ENCODE data around the gene UBA1. TPM values are rescaled to one million over a fixed set of nuclear protein-coding genes. Genes with fewer than 3 reads are reported as not detected.

Gene UBA1
- total and polyA plus RNA-seq, 2 of the 8 experiments (the other 6 are each of a cell fraction or from before 2014, with no cell fraction given): 313 to 458 TPM

DNA sequence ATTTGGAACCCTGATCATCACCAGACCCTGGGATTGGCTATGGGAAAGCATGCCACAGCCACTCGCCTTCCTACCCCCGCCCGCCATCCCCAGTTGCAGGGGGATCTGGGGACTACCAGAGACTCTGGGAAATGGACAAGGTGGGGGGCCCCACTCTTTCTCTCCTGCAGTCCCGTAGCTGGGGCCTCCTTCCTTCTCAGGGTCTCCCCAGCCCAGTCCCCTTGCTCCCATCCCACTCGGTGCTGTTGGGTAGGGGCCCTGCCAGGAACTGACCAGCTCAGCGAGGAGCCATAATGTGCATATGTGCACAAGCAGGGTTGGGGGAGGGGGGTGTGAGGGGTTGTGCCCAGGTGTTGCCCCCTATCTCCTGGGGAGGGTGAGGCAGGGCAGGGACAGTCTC lies 35.8 kb downstream of the UBA1 start:
- FAIRE-seq (no peak), DNase-seq (ENCODE audit: low read depth in 1 of 2, low spot score in 2 of 2) (no peak)
- Histone ChIP-seq H3K18ac (ENCODE audit: extremely low read depth, low read length) (no peak overlapping the region), H3K36me3 (ENCODE audit: control insufficient read depth in 2 of 4, insufficient read depth in 4 of 4, low read length in 3 of 4) (peaks cover 4 to 42% (median 30%) of the 10 kb centered on the region in 4 experiments; a peak in 7 of 8 replicates), H4K91ac (replicated peaks; ENCODE audit: insufficient read length, low read length) (no peak overlapping the region), H3K4me1 (replicated peaks in 1 of 4; ENCODE audit: control insufficient read depth in 3 of 4, insufficient read depth in 4 of 4, low read length in 3 of 4) (peaks cover 0 to 7% (median 5%) of the 10 kb centered on the region in 4 experiments; a peak in 4 of 7 replicates), H3K27ac (ENCODE audit: low read depth, low read length) (no peak overlapping the region), H2BK12ac (ENCODE audit: low read depth, low read length) (no peak overlapping the region), H3K4me3 (ENCODE audit: extremely low read depth in 1 of 4, insufficient read depth in 2 of 4, low read depth in 3 of 4, low read length in 4 of 4) (no peak overlapping the region), H2AK5ac (ENCODE audit: low read depth, low read length) (no peak overlapping the region), H3K79me1 (ENCODE audit: low read depth, low read length) (no peaks in the 10 kb centered on the region), H4K5ac (ENCODE audit: insufficient read length, low read depth, low read length) (no peak overlapping the region), H2BK5ac (ENCODE audit: low read depth, low read length) (no peak overlapping the region), H3K4ac (replicated peaks; ENCODE audit: insufficient read length, low read depth, low read length) (no peak overlapping the region), H4K20me1 (replicated peaks in 1 of 2; ENCODE audit: control insufficient read depth in 1 of 2, insufficient read depth in 2 of 2, low read length in 2 of 2) (no peaks in the 10 kb centered on the region), H3K4me2 (ENCODE audit: insufficient read depth in 1 of 2, low read depth in 2 of 2, low read length in 2 of 2) (no peak overlapping the region), H2AFZ (ENCODE audit: low read length) (no peak overlapping the region), H3K9me3 (ENCODE audit: insufficient read depth in 2 of 2, low read depth in 1 of 2, low read length in 1 of 2) (no peaks in the 10 kb centered on the region), H3K23ac (ENCODE audit: insufficient read length) (no peak overlapping the region), H3K27me3 (replicated peaks in 1 of 4; ENCODE audit: control insufficient read depth in 3 of 4, extremely low read depth in 1 of 4, insufficient read depth in 3 of 4, low read length in 3 of 4) (no peaks in the 10 kb centered on the region), H3K56ac (replicated peaks; ENCODE audit: insufficient read length, low read depth, low read length) (no peak overlapping the region), H3K79me2 (ENCODE audit: control insufficient read depth in 1 of 2, insufficient read depth in 2 of 2, low read length in 2 of 2) (peaks cover 0 to 8% of the 10 kb centered on the region in 2 experiments; a peak in 2 of 4 replicates), H2BK15ac (ENCODE audit: low read length) (no peak overlapping the region), H3K9ac (replicated peaks in 1 of 4; ENCODE audit: extremely low read depth in 1 of 4, low read depth in 3 of 4, low read length in 3 of 4) (no peak overlapping the region), H2BK120ac (replicated peaks; ENCODE audit: low read depth, low read length) (no peak overlapping the region), H2BK20ac (ENCODE audit: low read length) (no peak overlapping the region), H3K23me2 (ENCODE audit: low read depth, low read length) (no peaks in the 10 kb centered on the region), H4K8ac (ENCODE audit: extremely low read depth, insufficient read depth, low read length) (no peak overlapping the region), H3K14ac (ENCODE audit: insufficient read length) (no peak overlapping the region)
- 100% methylated on average over 2 of the region's 6 CpGs; no CpG with 5 or more reads in 1 of the 2 experiments for WGBS, 2 experiments (ENCODE audit: extremely low coverage in 1 of 2, insufficient coverage in 1 of 2, insufficient read length in 1 of 2, insufficient replicate concordance in 2 of 2, low coverage in 1 of 2, low lambda C conversion rate in 2 of 2, missing lambda C conversion rate in 1 of 2)
- ChIA-PET CTCF (ENCODE audit: partially characterized antibody) (interaction anchor here (1.0 to 1.1 kb wide), 2 partner anchors 14 to 155 kb away, joined by 3 read pairs; no protein-coding TSS in a partner anchor), POLR2A (ENCODE audit: partially characterized antibody) (interaction anchor here (1.0 to 1.4 kb wide), 6 partner anchors 11 to 45 kb away, joined by 3 read pairs; partner anchors contain the start of gene CDK16)
- TF ChIP-seq FOSL1 (IDR thresholded peaks at IDR 0.05; ENCODE audit: insufficient read depth, low read depth, low read length): no peak
- no peak for TF ChIP-seq PHF8 (conservative IDR thresholded peaks at IDR 0.05; ENCODE audit: low read depth, low read length)
- TF ChIP-seq ZNF274 (IDR thresholded peaks at IDR 0.05; ENCODE audit: borderline replicate concordance, extremely low read depth, low read length): no peak
- TF ChIP-seq TBP (IDR thresholded peaks at IDR 0.05; ENCODE audit: low read depth, low read length): no peak
- no peak for TF ChIP-seq GABPA (IDR thresholded peaks at IDR 0.05; ENCODE audit: borderline replicate concordance, insufficient read depth, low read length)
- no peak for TF ChIP-seq CBX5 (IDR thresholded peaks at IDR 0.05; ENCODE audit: low read depth, low read length)
- no peak for TF ChIP-seq YY1 (IDR thresholded peaks at IDR 0.05; ENCODE audit: low read depth, low read length)
- no peak for TF ChIP-seq KDM4A (IDR thresholded peaks at IDR 0.05; ENCODE audit: low read depth, low read length, severe bottlenecking)
- TF ChIP-seq SUZ12 (IDR thresholded peaks at IDR 0.05; ENCODE audit: low read length): no peak
- no peak for TF ChIP-seq EGR1 (IDR thresholded peaks at IDR 0.05; ENCODE audit: borderline replicate concordance, low read depth, low read length)
- TF ChIP-seq HDAC2 (IDR thresholded peaks at IDR 0.05; ENCODE audit: borderline replicate concordance in 1 of 2, low read depth in 2 of 2, low read length in 2 of 2): no peak
- TF ChIP-seq CBX8 (IDR thresholded peaks at IDR 0.05; ENCODE audit: borderline replicate concordance, low read depth, low read length): no peak
- no peak for TF ChIP-seq BACH1 (IDR thresholded peaks at IDR 0.05; ENCODE audit: low read length)

Data from H1 (cell line).